Stimulated activated CD4-positive, alpha-beta T cell treated with anti-CD3 and anti-CD28 coated beads, TNF-alpha, amount 100 ng/mL, for 4 hours (primary cell): ENCODE data around the gene ZCCHC24.
"Not testable (repeated sequence)": the region's sequence is repeated elsewhere in the genome, so short reads cannot be mapped to it uniquely, and the experiment has no call there.

Source experiments
- DNase-seq, 3 experiments: peaks; one replicate each; pipeline ENCODE4 v3.0.0-alpha.2; 2020; ENCODE audit warnings: low read depth in 3 of 3

Gene ZCCHC24

GRCh38 chr10:79346388-79347225 is 98.8 kb downstream of the ZCCHC24 start:
- DNase-seq = no peak

GRCh38 chr10:79346012-79346340 is 99.4 kb downstream of the ZCCHC24 start:
- no peak for DNase-seq

- no peak for DNase-seq
These were observed 100.0 kb downstream of the ZCCHC24 start for GRCh38 chr10:79345241-79346011.

GRCh38 chr10:79344502-79345195 is 100.8 kb downstream of the ZCCHC24 start:
- DNase-seq = no peak

- no peak for DNase-seq
These were observed 102.4 kb downstream of the ZCCHC24 start for GRCh38 chr10:79342811-79343561.

- DNase-seq = no peak
These were observed 103.1 kb downstream of the ZCCHC24 start for GRCh38 chr10:79342295-79342761.

GRCh38 chr10:79340646-79341244 is 104.7 kb downstream of the ZCCHC24 start:
- DNase-seq = no peak

GRCh38 chr10:79339266-79339665 is 106.2 kb downstream of the ZCCHC24 start:
- no peak for DNase-seq

- DNase-seq = not testable (repeated sequence)
These were observed 107.5 kb downstream of the ZCCHC24 start for GRCh38 chr10:79337783-79338469.

- no peak for DNase-seq
These were observed 108.7 kb downstream of the ZCCHC24 start for GRCh38 chr10:79336739-79337138.

- no peak for DNase-seq
These were observed 109.1 kb downstream of the ZCCHC24 start for GRCh38 chr10:79336276-79336675.

- DNase-seq = no peak
These were observed 109.8 kb downstream of the ZCCHC24 start for GRCh38 chr10:79335470-79336235.

GRCh38 chr10:79335094-79335469 is 110.3 kb downstream of the ZCCHC24 start:
- DNase-seq = no peak

GRCh38 chr10:79334573-79334972 is 110.9 kb downstream of the ZCCHC24 start:
- DNase-seq = no peak

GRCh38 chr10:79333513-79333912 is 111.9 kb downstream of the ZCCHC24 start:
- DNase-seq = no peak

GRCh38 chr10:79332610-79333315 is 112.7 kb downstream of the ZCCHC24 start:
- DNase-seq = not testable (repeated sequence)
